ENCODE data around the gene PDF.

PDF gene

GRCh38 chr16:69330286-69331109, at the start of gene PDF:
PDF (minus strand) TSS chr16:69330588; CDS start chr16:69330570, 18 bp downstream.
- no peak for TF ChIP-seq CTCF (IDR thresholded peaks at IDR 0.05; ENCODE audit: borderline replicate concordance, insufficient read depth, low read depth, low read length)
- peak within 1 kb of the TSS; percentile 70 for H3K4me3 ChIP-seq (ENCODE audit: low read depth, low read length)

- no peak overlapping the region for H3K4me3 ChIP-seq (ENCODE audit: low read depth, low read length)
- TF ChIP-seq CTCF (IDR thresholded peaks at IDR 0.05; ENCODE audit: borderline replicate concordance, insufficient read depth, low read depth, low read length): no peak
These were observed 48.4 kb upstream of the PDF start for GRCh38 chr16:69378760-69379159.

GRCh38 chr16:69378036-69378435, 47.6 kb upstream of the PDF start:
- no peak for TF ChIP-seq CTCF (IDR thresholded peaks at IDR 0.05; ENCODE audit: borderline replicate concordance, insufficient read depth, low read depth, low read length)
- no peak overlapping the region for H3K4me3 ChIP-seq (ENCODE audit: low read depth, low read length)

- H3K4me3 ChIP-seq (ENCODE audit: low read depth, low read length): no peak overlapping the region
- TF ChIP-seq CTCF (IDR thresholded peaks at IDR 0.05; ENCODE audit: borderline replicate concordance, insufficient read depth, low read depth, low read length): no peak
These were observed 46.1 kb upstream of the PDF start for GRCh38 chr16:69376393-69377059.

GRCh38 chr16:69373019-69373418, 42.6 kb upstream of the PDF start:
- H3K4me3 ChIP-seq (ENCODE audit: low read depth, low read length): no peak overlapping the region
- no peak for TF ChIP-seq CTCF (IDR thresholded peaks at IDR 0.05; ENCODE audit: borderline replicate concordance, insufficient read depth, low read depth, low read length)

- no peak overlapping the region for H3K4me3 ChIP-seq (ENCODE audit: low read depth, low read length)
- TF ChIP-seq CTCF (IDR thresholded peaks at IDR 0.05; ENCODE audit: borderline replicate concordance, insufficient read depth, low read depth, low read length): no peak
These were observed 41.2 kb upstream of the PDF start for GRCh38 chr16:69371564-69371963.

- no peak for TF ChIP-seq CTCF (IDR thresholded peaks at IDR 0.05; ENCODE audit: borderline replicate concordance, insufficient read depth, low read depth, low read length)
- no peak overlapping the region for H3K4me3 ChIP-seq (ENCODE audit: low read depth, low read length)
These were observed 38.5 kb upstream of the PDF start for GRCh38 chr16:69368866-69369265.
